Measurements from ENCODE around the gene MEOX1.

MEOX1 gene

DNA sequence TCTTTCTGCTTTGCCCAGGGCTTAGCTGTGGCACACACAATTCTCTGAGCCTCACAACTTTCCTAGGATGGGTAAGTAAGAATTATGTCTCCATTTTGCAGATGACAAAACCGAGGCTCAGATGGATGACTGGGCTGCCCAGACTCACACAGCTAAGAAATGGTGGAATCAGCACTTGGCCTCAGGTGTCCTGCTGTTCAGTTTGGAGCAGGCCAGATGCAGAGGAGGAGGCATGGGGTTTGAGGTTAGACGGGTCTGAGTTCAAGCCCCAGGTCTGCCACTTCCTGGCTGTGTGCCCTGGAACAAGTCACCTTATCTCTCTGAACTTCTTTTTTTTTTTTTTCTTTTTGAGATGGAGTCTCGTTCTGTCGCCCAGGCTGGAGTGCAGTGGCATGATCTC lies 1.7 kb upstream of the MEOX1 start:
- no peak for TF ChIP-seq TAF1 (IDR thresholded peaks at IDR 0.05; ENCODE audit: low read depth)
- TF ChIP-seq RAD21 (IDR thresholded peaks at IDR 0.05; ENCODE audit: low read depth) = no peak
- no peak for TF ChIP-seq EGR1 (IDR thresholded peaks at IDR 0.05)
- TF ChIP-seq, protein P1, sequence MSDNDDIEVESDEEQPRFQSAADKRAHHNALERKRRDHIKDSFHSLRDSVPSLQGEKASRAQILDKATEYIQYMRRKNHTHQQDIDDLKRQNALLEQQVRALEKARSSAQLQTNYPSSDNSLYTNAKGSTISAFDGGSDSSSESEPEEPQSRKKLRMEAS (IDR thresholded peaks at IDR 0.05) = no peak
- no peak for TF ChIP-seq CREB1 (IDR thresholded peaks at IDR 0.05; ENCODE audit: low read depth)
- TF ChIP-seq YY1 (IDR thresholded peaks at IDR 0.05; ENCODE audit: low read depth) = 0 out of 2 replicates have a peak, but pooled peaks have one; percentile 12

DNA sequence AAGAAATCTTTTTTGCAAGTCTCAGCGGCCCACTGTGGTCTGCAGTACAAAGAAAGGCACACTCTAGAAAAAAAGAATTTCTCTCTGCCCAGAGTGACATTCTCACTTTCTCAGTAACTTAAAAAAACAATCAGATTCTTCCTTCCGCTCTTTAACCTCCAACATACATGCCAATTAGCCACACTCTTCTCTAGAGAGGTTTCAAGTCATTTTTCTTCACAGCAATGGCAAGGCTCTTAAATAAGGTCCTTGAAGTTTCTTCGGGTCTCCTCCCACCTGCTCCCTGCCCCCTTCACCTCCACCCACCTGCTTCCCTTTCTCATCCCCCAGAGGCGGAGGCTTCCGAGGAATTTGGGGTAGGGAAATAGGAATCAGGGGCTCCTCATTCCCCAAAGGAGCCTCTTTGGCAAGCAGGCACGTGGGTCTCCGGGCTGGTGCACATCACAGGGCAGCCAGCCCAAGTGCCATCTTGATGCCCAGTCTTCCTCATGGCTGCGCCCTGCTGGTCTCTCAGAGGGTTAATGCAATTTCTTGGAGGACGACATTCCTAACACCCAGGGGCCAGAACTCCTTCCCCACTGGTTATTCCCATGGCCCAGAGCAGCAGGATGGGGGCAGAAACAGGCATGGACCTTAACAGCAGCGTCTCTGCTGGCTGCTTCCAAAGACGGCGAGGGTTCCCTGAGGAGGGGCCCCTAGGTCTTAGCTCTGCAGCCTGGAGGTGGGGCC lies 855 bp upstream of the MEOX1 start:
- TF ChIP-seq YY1 (IDR thresholded peaks at IDR 0.05; ENCODE audit: low read depth) (peak; percentile 75), NFIC (IDR thresholded peaks at IDR 0.05) (peak; percentile 40), TEAD4 (IDR thresholded peaks at IDR 0.05) (peak; percentile 81), RAD21 (IDR thresholded peaks at IDR 0.05; ENCODE audit: low read depth) (no peak), TCF12 (IDR thresholded peaks at IDR 0.05; ENCODE audit: low read depth) (peak; percentile 77; the same call in 1 of the 2 replicates), ZBTB7A (IDR thresholded peaks at IDR 0.05; ENCODE audit: low read depth) (peak; percentile 35; the same call in 1 of the 2 replicates), FOXM1 (IDR thresholded peaks at IDR 0.05; ENCODE audit: borderline replicate concordance, low read depth) (0 out of 2 replicates have a peak, but pooled peaks have one; percentile 16), CREB1 (IDR thresholded peaks at IDR 0.05; ENCODE audit: low read depth) (no peak), EP300 (IDR thresholded peaks at IDR 0.05; ENCODE audit: borderline replicate concordance) (peak; percentile 79; the same call in 1 of the 2 replicates)
- TF ChIP-seq, protein P2, sequence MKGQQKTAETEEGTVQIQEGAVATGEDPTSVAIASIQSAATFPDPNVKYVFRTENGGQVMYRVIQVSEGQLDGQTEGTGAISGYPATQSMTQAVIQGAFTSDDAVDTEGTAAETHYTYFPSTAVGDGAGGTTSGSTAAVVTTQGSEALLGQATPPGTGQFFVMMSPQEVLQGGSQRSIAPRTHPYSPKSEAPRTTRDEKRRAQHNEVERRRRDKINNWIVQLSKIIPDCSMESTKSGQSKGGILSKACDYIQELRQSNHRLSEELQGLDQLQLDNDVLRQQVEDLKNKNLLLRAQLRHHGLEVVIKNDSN (IDR thresholded peaks at IDR 0.05) = 0 out of 2 replicates have a peak, but pooled peaks have one; percentile 39
- TF ChIP-seq, protein P1 (IDR thresholded peaks at IDR 0.05) = peak; percentile 78

DNA sequence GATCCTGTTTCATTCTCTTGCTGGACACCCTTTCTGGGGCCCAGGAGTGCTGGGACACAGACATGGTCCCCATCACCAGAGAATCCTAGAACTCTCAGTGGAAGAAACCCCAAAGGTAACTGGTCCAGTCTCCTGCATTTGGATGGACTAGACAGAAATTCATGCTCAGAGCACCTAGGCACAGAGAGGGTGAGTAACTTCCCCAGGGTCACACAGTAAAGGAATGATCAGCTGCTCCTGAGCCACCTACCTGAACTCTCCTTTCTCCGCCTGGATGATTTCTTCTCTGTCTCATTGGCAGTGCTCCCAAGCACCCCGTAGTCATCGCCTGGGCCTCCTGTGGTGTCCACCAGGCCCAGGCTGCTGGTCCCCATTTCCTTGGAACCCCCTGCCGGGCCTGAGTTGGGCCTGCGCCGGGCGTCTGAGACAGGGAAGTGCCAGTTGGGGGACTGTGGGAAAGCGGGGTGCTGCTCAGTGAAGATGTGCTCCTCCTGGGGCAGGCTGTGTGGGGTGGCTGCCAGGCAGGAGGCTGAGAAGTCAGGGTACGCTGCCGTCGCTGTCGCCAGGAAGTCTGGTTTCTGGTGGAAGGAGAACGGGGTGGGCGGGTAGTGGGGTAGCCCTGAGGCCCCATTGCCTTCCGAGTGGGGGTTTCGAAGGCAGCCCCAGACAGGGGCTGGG lies 767 bp downstream of the MEOX1 start:
- no peak for TF ChIP-seq CEBPB (IDR thresholded peaks at IDR 0.05)
- peak; percentile 45; the same call in 1 of the 2 replicates for TF ChIP-seq TEAD4 (IDR thresholded peaks at IDR 0.05)
- peak; percentile 88 for TF ChIP-seq EP300 (IDR thresholded peaks at IDR 0.05; ENCODE audit: borderline replicate concordance)
- peak; percentile 94 for TF ChIP-seq NFIC (IDR thresholded peaks at IDR 0.05)
- 0 out of 2 replicates have a peak, but pooled peaks have one; percentile 1 for TF ChIP-seq TAF1 (IDR thresholded peaks at IDR 0.05; ENCODE audit: low read depth)
- peak; percentile 88 for TF ChIP-seq TCF12 (IDR thresholded peaks at IDR 0.05; ENCODE audit: low read depth)
- TF ChIP-seq RAD21 (IDR thresholded peaks at IDR 0.05; ENCODE audit: low read depth) = peak; percentile 21; the same call in 1 of the 2 replicates
- peak; percentile 63 for TF ChIP-seq FOXM1 (IDR thresholded peaks at IDR 0.05; ENCODE audit: borderline replicate concordance, low read depth)
- TF ChIP-seq, protein P3, sequence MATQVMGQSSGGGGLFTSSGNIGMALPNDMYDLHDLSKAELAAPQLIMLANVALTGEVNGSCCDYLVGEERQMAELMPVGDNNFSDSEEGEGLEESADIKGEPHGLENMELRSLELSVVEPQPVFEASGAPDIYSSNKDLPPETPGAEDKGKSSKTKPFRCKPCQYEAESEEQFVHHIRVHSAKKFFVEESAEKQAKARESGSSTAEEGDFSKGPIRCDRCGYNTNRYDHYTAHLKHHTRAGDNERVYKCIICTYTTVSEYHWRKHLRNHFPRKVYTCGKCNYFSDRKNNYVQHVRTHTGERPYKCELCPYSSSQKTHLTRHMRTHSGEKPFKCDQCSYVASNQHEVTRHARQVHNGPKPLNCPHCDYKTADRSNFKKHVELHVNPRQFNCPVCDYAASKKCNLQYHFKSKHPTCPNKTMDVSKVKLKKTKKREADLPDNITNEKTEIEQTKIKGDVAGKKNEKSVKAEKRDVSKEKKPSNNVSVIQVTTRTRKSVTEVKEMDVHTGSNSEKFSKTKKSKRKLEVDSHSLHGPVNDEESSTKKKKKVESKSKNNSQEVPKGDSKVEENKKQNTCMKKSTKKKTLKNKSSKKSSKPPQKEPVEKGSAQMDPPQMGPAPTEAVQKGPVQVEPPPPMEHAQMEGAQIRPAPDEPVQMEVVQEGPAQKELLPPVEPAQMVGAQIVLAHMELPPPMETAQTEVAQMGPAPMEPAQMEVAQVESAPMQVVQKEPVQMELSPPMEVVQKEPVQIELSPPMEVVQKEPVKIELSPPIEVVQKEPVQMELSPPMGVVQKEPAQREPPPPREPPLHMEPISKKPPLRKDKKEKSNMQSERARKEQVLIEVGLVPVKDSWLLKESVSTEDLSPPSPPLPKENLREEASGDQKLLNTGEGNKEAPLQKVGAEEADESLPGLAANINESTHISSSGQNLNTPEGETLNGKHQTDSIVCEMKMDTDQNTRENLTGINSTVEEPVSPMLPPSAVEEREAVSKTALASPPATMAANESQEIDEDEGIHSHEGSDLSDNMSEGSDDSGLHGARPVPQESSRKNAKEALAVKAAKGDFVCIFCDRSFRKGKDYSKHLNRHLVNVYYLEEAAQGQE (IDR thresholded peaks at IDR 0.05; ENCODE audit: low read depth) = no peak

DNA sequence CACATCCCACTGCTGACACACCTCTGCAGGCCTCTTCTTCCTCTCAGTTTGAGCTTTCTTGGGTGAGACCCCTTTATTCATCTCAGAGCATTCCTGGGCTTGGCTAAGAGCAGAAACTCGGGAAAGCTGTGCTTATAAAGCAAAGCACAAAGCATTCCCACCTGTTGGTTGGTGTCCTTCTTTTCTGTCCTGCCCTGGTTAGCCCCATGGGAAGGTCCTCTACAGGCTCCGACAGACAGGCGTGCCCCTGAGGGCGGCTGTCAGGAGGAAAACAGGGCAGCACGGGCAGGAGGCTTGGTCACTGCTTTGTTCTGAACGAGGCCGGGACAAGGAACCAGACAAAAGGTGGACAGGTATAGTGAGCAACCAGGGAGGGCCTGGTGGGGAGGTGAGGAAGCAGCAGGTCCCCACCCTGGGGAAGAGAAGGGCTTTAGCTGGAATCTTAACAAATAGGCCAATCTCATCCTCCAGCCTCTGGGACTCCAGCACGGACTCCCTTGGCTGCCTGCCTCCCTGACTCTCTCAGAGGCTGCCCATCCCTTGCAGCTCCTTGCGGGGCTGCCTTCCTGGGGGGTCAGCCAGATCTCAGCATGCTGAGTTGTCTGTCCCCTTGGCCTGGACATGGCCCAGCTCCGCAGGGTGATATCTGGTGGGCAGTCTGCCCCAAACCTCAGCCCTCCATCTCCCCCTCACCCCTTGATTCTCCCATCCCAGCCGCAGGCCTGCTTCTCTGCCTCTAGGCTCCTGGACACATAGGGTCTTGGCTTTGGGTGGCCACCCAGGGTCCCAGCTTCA lies 1.7 kb downstream of the MEOX1 start:
- TF ChIP-seq, protein P2 (IDR thresholded peaks at IDR 0.05) = no peak
- TF ChIP-seq RAD21 (IDR thresholded peaks at IDR 0.05; ENCODE audit: low read depth) = no peak
- TF ChIP-seq CEBPB (IDR thresholded peaks at IDR 0.05) = no peak
- TF ChIP-seq ZBTB7A (IDR thresholded peaks at IDR 0.05; ENCODE audit: low read depth) = no peak
- TF ChIP-seq, protein P1 (IDR thresholded peaks at IDR 0.05) = no peak
- TF ChIP-seq TAF1 (IDR thresholded peaks at IDR 0.05; ENCODE audit: low read depth) = 0 out of 2 replicates have a peak, but pooled peaks have one; percentile 14
- no peak for TF ChIP-seq TCF12 (IDR thresholded peaks at IDR 0.05; ENCODE audit: low read depth)
- no peak for TF ChIP-seq FOXM1 (IDR thresholded peaks at IDR 0.05; ENCODE audit: borderline replicate concordance, low read depth)
- no peak for TF ChIP-seq TEAD4 (IDR thresholded peaks at IDR 0.05)

DNA sequence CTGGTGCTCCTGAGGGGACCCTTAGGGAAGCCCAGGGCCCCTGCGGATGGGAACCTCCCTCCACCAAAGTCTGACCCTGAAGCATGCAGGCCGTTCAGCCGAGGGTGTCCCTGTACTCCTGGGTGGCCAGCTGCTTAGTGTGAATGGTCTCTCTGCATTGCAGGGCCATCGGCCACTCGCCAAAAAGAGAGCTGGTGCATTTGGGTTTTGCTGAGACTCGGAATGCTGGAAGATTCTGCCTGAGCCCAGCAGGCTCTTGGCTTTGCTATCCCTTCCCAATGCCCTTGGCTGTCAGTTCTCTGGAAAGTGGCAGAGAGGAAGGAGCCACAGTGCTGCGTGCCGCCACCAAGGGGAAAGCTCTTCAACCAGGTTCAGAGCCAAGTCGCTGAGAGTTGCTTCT lies 2.8 kb downstream of the MEOX1 start:
- TF ChIP-seq, protein P1 (IDR thresholded peaks at IDR 0.05) = no peak

DNA sequence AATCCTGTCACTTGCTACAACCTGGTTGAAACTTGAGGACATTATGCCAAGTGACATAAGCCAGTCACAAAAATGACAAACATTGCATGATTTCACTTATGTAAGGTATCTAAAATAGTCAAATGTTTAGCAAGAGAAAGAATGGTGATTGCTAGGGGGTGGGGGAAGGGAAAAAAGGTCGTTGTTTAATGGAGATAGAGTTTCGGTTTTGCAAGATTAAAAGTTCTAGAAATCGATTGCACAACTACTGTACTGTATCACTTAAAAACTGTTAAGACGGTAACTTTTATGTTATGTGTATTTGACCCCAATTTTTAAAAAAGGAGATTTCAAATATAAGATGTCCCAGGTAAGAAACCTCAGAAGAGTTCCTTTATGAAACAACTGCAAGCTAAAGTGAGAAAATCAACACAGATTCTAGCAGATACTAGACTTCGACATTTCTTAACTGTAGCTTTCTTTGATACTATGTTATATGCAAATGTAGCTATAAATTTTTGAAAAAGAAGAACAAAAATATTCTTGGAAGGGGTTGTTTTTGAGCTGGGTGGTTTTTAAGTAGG lies 5.9 kb downstream of the MEOX1 start:
- TF ChIP-seq EP300 (IDR thresholded peaks at IDR 0.05; ENCODE audit: borderline replicate concordance) (no peak), YY1 (IDR thresholded peaks at IDR 0.05; ENCODE audit: low read depth) (no peak), RAD21 (IDR thresholded peaks at IDR 0.05; ENCODE audit: low read depth) (no peak), CEBPB (IDR thresholded peaks at IDR 0.05) (peak; percentile 26; the same call in 1 of the 2 replicates)
